HG03442 (cell line): ENCODE results near the gene TYK2.
"Not testable (repeated sequence)": the region's sequence is repeated elsewhere in the genome, so short reads cannot be mapped to it uniquely, and the experiment has no call there.

Experiments used
- ATAC-seq: cut with Tn5 transposase; IDR thresholded peaks from one replicate; pipeline ENCODE4 v1.9.1; 2021; ENCODE audit warnings: mild to moderate bottlenecking, moderate library complexity; ENCODE audit not compliant: unreplicated experiment

Gene TYK2

DNA sequence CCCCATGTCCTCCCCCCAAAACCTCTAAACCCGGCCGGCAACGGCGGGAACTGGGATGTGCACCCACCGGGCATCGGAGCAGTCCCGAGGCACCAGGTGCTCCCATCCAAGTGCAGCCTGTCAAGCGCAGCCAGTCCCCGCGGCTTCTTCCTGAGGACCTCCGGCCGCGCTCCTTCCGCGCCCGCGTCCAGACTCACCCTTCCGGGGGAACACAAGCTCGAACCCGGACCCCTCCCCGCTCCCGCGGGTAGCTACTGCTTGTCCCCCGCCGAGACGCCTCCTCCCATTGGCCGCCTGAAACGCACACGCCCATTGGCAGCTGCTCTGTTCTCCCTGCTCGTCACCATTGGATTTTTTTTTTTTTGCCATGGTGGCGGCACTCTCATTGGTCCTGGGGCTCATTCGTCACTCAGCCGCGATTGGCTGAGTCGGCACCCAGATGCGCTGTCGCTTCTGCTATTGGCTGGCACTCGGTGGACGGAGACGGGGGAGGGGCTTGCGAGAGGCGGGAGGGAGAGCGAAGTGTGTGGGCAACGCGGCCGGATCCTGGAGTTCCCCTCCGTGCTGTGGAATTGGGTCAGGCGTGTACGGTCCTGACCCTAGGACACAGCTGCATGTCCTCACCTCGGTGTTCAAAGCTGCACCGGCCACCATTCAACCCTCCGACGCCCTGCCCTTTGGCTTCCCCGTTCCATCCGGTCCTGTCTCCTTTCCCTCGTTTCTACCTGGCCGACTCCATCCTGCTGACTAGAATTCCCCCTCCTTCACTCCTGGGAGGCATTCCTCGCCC, at the start of gene TYK2:
TYK2 (minus strand) TSS at position 260 of the 790 bp plus-strand sequence. CDS start 2,166 bp downstream, outside the sequence.
- peak; percentile 91 for ATAC-seq

DNA sequence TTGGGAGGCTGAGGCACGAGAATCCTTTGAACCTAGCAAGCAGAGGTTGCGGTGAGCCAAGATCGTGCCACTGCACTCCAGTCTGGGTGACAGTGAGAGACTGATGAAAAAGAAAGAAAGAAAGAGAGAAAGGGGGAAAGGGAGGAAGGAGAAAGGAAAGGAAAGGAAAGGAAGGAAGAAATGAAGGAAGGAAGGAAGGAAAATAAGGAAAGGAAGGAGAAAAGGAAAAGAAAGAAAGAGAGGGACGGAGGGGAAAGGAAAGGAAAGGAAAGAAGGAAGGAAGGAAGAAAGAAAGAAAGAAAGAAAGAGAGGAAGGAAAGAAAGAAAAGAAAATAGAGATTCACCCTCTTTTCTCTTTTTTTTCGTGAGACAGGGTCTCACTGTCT, 48.6 kb upstream of the TYK2 start:
- ATAC-seq: no peak

DNA sequence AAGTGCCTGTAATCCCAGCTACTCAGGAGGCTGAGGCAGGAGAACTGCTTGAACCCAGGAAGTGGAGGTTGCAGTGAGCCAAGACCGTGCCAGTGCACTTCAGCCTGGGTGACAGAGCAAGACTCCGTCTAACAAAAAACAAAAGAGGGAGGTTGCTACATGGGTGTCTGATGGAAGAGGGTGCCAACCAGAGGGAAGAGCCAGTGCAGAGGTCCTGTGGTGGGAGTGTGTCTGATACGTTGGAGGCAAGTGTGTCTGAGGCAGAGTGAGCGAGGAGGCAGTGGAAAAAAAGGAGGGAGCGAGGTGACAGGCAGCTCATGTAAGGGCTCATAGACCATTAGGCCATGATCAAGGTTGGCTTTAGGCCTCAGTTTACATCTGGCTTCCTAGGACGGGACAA, 46.8 kb upstream of the TYK2 start:
- no peak for ATAC-seq

DNA sequence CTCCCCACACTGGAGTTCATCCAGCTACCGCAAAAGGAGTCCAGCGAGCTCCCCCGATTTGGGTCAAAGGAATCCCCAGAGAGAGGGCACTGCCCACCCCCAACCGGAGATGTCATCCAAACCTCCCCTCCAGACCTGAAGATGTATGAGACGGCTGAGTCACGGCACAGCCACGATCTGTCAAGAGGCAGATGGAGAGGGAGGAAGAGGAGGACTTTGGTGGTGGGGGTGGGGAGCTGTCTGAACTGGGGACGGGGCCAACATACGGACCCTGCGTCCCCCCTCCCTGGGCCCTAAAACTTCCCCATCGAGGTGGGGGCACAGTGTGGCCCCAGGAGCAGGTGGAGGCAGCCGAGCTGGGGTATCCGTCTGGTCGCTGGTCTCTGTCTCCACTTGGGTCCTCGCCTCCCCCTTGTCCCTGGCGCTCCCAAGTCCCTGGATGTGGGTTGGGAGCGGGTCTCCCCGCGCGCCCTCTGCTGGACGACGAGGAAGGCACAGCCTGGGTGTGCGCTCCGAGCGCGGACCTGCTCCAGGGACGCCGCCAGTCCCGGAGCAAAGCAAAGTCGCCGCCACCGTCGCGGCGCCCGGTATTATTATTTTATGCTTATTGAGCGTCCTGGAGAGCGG, 43.8 kb upstream of the TYK2 start:
- no peak for ATAC-seq

DNA sequence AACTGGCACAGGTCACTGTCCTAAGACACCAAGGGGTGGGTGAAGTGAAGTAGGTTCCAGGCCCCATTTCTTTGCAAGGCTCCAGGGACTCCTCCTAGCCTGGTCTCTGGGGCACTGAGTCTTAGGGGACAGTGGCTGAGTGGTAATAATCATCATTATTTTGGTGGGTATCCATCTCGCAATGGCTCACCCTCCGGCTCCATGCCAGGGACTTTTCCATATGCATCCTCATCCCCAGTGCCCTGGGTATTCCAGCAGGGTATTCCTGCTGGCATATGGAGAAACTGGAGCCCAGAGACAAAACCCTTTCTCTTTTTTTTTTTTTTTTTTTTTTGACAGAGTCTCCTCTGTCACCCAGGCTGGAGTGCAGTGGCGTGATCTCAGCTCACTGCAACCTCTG, 42.5 kb upstream of the TYK2 start:
- no peak for ATAC-seq

DNA sequence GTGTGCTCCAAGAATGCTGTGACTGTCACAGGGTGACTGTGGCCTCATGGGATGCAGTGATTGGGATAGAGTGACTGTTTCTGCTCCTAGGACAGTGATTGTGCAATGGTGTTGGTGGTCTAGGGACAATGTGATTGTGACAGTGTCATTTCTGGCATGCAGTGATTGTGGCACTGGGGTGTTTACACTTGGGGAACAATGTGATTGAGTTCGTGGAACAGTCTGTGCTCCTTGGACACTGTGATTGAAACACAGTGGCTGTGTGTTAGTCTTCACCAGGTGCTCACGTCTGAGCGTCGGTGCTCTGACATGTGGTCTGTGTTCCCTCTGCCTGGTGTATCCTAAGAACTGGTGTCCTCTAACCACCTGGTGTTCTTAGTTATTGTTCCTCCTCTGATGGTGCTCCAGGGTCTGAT, 41.7 kb upstream of the TYK2 start:
- no peak for ATAC-seq

DNA sequence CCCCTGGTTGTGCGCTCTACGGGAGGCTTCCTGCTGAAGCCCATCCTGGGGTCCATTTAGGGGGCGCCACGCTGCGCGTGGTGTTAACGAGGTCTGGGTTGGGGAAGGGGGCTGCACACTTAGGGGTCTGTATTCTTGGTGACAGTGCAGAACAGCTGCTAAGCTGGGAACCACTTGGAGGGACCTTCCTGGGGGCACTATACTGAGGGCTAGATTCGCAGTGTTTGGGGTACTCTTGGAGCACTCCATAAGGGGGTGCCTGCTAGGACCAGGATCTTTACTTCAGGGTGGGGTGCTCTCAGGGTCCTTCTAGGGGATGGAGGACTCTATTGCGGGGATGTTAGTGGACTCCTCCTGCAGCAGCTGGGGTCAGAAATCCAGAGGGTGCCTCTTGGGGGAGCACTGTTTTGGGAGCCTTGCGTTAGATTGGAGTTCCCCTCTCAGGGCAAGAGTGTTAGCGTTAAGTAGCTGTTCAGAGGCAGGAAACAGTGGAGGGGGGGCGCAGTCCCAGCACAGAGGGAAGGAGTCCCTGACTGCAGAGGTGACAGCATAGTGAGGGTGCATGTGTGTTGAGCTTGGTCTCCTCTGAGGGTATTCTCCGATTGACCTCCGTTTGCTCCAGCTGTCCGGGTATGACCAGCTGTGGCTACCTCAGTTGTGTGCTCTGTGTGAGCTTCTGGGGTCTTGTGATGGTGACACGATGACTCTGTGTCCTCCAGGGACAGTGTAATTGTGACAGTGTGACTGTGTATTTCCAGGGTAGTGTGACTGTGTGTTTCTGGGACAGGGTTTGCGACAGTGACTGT, 41.1 kb upstream of the TYK2 start:
- no peak for ATAC-seq

DNA sequence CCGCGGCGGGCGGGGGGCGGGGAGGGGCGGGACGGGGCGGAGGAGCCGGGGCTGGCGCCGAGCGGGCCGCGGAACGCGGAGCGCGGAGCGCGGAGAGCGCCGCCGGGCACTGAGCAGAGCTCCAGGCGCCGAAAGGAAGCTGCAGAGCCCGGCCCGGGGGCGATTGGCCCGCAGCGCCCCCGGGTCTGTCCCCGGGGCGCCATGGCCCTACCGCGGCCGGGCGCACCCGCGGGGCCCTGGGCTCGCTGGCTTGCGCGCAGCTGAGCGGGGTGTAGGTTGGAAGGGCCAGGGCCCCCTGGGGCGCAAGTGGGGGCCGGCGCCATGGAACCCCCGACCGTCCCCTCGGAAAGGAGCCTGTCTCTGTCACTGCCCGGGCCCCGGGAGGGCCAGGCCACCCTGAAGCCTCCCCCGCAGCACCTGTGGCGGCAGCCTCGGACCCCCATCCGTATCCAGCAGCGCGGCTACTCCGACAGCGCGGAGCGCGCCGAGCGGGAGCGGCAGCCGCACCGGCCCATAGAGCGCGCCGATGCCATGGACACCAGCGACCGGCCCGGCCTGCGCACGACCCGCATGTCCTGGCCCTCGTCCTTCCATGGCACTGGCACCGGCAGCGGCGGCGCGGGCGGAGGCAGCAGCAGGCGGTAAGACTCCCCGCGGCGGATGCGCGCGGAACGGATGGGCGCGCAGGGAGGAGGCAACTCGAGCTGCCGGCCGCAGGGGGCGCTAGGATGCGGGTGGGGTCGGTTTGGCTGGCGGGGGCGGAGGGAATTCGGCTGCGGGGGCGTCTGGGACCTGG, 40.3 kb upstream of the TYK2 start, which contains the start of gene PDE4A:
PDE4A (plus strand) TSS at position 95 of the 796 bp plus-strand sequence; CDS start at position 322, 227 bp downstream.
- no peak for ATAC-seq

DNA sequence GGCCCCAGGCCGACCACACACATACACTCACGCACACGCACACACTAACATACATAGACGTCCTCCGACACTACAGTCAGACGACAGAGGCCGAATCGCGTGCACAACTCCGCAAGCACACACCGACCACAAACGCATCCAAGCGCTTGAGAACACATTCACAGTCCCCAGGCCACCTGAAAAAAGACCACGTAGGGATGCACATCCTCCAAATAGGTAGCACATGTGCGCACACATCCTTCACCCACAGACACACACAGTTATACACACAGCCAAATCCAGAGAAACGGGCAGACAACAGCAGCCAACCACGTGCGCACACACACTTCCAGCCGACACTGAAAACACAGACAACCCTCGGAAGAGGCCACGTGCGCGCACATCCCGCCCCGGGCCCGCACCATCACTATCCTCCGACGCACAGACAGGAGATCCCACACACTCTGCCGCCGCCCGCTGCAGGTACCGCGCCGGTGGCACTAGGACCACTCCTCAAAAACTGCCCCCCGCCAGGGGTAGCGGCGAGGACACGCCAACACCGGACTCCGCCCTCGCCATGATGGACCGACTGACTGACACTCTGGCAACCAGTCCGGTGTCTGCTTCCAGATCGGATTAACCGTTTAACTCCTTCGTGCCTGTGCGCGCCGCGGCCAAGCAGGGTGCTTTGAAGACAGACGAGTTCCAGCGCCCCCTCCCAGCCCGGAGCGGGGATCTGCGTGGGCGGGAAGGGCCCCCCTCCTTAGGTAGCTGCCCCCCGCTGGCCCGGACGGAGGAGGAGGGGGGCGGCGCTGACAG, 39.5 kb upstream of the TYK2 start:
- ATAC-seq: no peak

DNA sequence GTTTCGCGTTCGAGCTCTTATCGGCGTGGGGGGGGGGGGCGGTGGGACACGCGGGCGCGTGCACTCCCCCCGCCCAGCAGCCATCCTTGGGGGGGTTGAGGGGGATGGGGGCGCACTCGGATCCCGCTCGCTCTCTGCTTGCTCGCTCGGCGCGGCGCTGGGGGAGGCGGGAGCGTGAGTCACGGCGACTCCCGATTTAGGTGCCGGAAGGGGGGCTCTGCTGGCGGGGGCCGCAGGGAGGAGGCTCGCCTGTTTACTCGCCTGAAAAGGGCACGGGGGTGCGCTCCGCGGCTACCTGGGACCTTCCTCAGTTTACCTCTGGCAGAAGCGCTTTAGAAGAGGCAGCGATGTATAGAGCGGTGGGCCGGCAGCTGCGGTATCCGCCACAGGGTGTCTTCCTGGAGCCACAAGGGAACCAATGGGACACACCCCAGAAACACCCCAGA, 38.9 kb upstream of the TYK2 start:
- ATAC-seq: no peak

DNA sequence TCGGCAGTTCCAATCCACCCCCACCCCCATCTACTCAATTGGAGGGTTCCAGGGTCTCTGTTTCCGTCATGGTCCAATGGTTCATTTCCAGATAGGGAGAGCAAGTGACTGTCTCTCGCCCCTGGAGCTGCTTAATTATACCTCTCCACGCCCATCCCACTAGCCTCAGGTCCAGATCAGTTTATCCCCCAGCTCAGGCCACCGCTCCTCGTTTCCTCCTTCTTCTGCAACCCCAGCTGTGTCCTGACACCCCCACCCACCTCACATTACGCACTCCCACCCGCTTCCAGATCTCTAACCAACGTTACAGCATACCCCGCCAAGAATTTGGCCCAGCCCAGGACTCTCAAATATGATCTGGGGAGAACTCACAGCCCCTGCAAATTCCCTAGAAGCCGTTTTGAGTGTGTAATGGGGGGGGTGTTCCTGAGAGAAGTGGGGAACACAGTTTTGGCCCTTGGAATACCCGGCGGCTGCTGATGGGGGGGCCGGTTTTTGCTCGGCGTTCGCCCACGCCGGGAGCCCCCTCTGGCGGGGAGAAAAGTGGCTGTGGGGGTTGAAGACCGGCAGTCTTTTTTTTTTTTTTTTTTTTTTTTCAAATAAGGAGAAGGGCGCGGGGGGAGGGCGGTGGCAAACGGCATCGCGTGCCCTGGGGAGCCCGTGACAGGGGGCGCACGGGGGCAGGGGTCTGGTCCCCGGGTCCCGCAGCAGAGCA, 38.3 kb upstream of the TYK2 start:
- ATAC-seq: no peak

DNA sequence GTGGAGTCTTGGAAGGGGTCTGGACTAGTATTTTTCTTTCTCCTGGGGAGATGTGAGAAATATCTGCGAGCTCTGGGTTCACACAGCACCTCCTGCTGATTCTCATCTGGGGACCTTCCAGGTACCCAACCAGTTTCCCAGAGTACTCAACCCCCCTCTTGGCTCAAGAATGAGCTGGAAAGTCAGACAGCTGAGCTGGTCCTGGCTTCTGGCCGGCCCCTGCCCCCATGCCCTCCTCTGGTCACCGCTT, 37.8 kb upstream of the TYK2 start:
- ATAC-seq: no peak

DNA sequence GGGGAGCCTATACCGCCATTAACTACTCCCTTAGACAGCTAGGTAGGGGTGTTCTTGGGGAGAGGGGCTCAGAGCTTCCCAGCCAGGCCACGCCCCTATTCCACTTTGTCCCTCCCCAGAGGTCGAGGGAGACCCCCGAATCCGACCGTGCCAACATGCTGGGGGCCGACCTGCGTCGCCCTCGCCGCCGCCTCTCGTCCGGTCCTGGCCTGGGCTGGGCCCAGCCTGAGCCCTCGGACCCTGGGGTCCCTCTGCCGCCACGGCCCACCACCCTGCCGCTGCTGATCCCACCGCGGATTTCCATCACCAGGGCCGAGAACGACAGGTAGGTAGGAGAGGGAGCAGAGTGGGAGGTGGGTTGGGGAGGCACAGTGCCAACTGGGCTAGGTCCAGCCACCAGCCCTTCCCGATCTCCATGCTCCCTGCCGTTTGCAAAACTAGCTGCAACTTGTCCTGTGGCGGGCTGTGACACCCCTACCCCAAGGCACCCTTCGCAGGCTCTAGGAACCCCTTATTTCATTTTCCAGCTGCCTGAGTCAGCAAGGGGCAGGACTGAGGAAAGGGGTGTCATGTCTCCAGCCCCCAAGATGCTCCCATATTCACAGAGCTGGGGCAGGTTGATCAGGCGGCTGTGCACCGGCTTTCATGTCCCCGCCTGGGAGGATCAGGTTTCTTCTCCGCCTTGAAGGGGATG, 37.3 kb upstream of the TYK2 start:
- no peak for ATAC-seq

DNA sequence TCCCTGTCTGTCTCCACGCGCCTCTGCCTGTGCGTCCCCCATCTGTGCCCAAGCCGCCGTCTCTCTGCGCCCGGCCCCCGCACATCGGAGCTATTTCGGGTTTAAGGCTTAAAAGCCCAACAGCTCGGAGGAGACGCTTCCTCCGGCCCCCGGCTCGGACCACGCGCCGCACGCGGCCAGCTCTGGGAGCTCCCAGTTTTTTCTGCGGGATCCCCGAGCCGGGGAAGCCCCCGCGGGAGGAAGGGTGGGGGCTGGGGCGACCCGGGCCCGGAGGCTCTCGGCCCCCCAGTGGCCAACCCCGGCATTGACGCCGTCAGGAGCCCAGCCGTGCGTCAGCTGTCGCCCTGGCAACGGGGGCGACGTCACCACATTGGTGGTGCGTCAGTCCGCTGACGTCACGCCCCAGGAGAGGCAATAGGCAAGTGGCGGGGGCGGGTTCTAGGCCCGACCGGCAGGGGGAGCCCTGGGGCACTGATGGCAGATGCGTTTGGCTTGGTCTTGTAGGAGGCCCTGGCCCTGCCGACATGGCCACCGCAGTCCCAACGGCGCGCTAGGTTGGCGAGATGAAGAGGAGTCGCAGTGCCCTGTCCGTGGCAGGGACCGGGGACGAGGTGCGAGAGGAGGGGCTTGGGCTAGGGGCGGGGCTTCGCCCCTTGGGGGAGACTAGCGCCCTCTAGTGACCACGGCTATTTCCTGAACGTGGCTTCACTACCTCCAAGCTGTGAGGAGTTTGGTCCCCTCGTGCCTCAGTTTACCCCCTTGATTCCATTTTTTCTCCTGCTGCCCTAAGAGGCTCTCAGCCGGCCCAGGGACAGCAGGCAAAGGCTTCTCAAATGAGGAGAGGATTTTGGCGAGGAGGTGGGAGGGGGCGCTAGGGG, 36.2 kb upstream of the TYK2 start:
- peak; percentile 64 for ATAC-seq

DNA sequence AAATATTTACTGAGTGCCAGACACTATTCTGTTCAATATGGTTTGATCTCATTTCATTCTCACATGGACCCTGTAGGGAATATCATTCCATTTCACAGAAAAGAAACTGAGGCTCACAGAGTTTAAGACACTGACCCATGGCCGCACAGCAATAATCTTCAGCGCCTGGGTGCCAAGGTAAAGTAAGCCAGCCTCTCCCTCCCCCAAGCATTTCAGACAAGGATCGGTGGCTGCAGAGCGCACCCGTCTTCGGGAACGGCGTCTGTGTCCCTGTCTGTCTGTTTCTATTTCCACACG, 35.7 kb upstream of the TYK2 start:
- no peak for ATAC-seq

DNA sequence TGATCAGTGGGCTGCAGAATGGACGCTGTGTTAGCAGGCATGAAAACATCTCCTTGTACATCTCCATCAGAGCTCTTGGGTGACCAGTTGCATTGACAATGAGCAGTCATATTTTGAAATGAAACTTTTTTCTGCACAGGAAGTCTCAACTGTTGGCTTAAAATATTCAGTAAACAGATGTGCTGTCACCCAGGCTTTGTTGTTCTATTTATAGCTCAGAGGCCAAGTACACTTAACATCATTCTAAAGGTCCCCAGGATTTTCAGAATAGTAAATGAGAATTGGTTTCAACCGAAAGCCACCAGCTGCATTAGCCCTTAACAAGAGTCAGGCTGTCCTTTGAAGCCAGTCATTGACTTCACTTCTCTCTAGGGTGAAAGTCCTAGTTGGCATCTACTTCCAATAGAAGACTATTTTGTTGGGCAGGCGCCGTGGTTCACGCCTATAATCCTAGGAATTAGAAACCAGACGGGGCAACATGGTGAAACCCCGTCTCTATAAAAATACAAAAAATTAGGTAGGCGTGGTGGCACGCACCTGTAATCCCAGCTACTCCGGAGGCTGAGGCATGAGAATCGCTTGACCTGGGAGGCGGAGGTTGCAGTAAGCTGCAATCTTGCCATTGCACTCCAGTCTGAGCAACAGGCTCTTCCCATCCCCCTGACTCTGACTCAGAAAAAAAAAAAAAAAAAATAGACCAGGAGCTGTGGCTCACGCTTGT, 32.0 kb upstream of the TYK2 start:
- no peak for ATAC-seq

DNA sequence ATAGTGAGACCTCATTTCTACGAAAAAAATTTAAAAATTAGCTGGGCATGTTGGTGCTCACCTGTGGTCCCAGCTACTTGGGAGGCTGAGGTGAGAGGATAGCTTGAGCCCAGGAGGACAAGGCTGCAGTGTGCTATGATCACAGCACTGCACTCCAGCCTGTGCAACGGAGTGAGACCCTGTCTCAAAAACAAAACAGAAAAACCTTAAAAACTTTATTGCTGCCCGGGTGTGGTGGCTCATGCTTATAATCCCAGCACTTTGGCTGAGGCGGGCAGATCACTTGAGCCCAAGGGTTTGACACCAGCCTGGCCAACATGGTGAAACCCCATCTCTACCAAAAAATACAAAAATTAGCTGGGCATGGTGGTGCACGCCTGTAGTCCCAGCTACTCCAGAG, 30.9 kb upstream of the TYK2 start:
- not testable (repeated sequence) for ATAC-seq
